ENCODE results near the gene SLC45A1. TPM values are rescaled to one million over a fixed set of nuclear protein-coding genes. Genes with fewer than 3 reads are reported as not detected.

Gene SLC45A1
- total and polyA plus RNA-seq, 9 of the 15 experiments (the other 6 are each of a cell fraction or from before 2014, with no cell fraction given), result not detected

GRCh38 chr1:8303141-8303540 lies 14.8 kb upstream of the SLC45A1 start:
- Histone ChIP-seq H3K36me3 (ENCODE audit: control insufficient read depth, insufficient read depth, low read length) (no peaks in the 10 kb centered on the region), H3K4me2 (ENCODE audit: insufficient read depth, low read length) (no peak overlapping the region), H3K4me3 (no peak overlapping the region), H2AFZ (ENCODE audit: low read depth, low read length) (no peak overlapping the region), H3K79me2 (ENCODE audit: control insufficient read depth, insufficient read depth, low read length) (no peaks in the 10 kb centered on the region), H3K9me1 (ENCODE audit: control insufficient read depth, insufficient read depth, low read length) (no peaks in the 10 kb centered on the region), H3K27me3 (ENCODE audit: control insufficient read depth in 2 of 2, insufficient read depth in 2 of 2, low read length in 2 of 2) (peaks cover 22 to 33% of the 10 kb centered on the region in 2 experiments), H3K9ac (ENCODE audit: insufficient read depth in 1 of 2, low read depth in 2 of 2, low read length in 2 of 2) (no peak overlapping the region), H3K4me1 (replicated peaks in 1 of 2; ENCODE audit: control insufficient read depth in 2 of 2, insufficient read depth in 2 of 2, low read length in 2 of 2) (no peaks in the 10 kb centered on the region), H4K20me1 (replicated peaks; ENCODE audit: control insufficient read depth, insufficient read depth, low read length) (no peaks in the 10 kb centered on the region), H3K9me3 (replicated peaks; ENCODE audit: control insufficient read depth, insufficient read depth, low read depth, low read length) (no peaks in the 10 kb centered on the region), H3K27ac (ENCODE audit: extremely low read depth, low read depth, low read length) (no peak overlapping the region)
- ChIA-PET POLR2A (interaction anchor here (0.7 to 1.5 kb wide), 2 partner anchors 251 to 266 kb away, joined by 3 to 6 read pairs; no protein-coding TSS in a partner anchor), CTCF (ENCODE audit: low intra/inter-chr PET ratio) (no interaction called here)
- TF ChIP-seq CBX8 (IDR thresholded peaks at IDR 0.05; ENCODE audit: borderline replicate concordance, extremely low read depth, low read depth, low read length, poor library complexity, severe bottlenecking) (peak; percentile 60), GMEB1 (CRISPR knock-in tag; IDR thresholded peaks at IDR 0.05) (no peak)
- WGBS (ENCODE audit: insufficient coverage, low coverage, missing lambda C conversion rate), result 27% methylated on average over 3 of the region's 3 CpGs
- in situ Hi-C loops (cut with MboI) (loop anchor here (25.0 kb wide), 1 partner anchor 641 kb away; no protein-coding TSS in a partner anchor), intact Hi-C loops (cut with micrococcal nuclease) (no loop called here)
- FAIRE-seq (no peak), DNase-seq (ENCODE audit: extremely low read depth in 1 of 4, low spot score in 3 of 4) (no peak), ATAC-seq (no peak)
- no TSS peak for BruUV-seq (replicated peaks)

DNA sequence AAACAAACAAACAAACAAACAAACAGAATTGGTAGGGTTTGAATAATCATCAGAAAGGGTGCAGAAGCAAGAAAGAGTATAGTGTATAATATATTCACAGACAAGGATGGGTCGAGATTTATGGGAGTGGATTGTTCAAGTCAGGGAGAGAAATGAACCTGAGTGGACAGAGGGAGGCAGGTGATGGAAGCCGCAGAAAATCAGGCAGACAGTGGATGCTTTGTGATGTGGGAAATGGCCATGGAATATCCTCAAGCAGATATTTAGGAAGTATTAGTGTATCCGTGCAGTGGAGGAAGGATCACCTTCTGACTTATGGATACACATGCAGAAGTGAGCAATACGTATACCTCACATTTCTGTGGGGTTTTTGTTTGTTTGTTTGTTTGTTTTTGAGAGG lies 14.0 kb upstream of the SLC45A1 start:
- DNase-seq (ENCODE audit: extremely low read depth in 1 of 4, low spot score in 3 of 4) (no peak), FAIRE-seq (no peak), ATAC-seq (no peak)
- H3K9me3 ChIP-seq (replicated peaks; ENCODE audit: control insufficient read depth, insufficient read depth, low read depth, low read length), result no peaks in the 10 kb centered on the region
- in situ Hi-C loops (cut with MboI), result loop anchor here (25.0 kb wide), 1 partner anchor 642 kb away; no protein-coding TSS in a partner anchor
- no peak overlapping the region for H3K27ac ChIP-seq (ENCODE audit: extremely low read depth, low read depth, low read length)
- H3K4me2 ChIP-seq (ENCODE audit: insufficient read depth, low read length), result no peak overlapping the region
- H3K9me1 ChIP-seq (ENCODE audit: control insufficient read depth, insufficient read depth, low read length), result no peaks in the 10 kb centered on the region
- intact Hi-C loops (cut with micrococcal nuclease), result no loop called here
- H3K27me3 ChIP-seq (ENCODE audit: control insufficient read depth in 2 of 2, insufficient read depth in 2 of 2, low read length in 2 of 2), result peaks cover 22 to 33% of the 10 kb centered on the region in 2 experiments
- no peaks in the 10 kb centered on the region for H4K20me1 ChIP-seq (replicated peaks; ENCODE audit: control insufficient read depth, insufficient read depth, low read length)
- no peak overlapping the region for H3K9ac ChIP-seq (ENCODE audit: insufficient read depth in 1 of 2, low read depth in 2 of 2, low read length in 2 of 2)
- 3% methylated on average over 4 of the region's 4 CpGs for WGBS (ENCODE audit: insufficient coverage, low coverage, missing lambda C conversion rate)
- TF ChIP-seq ZBED1 (IDR thresholded peaks at IDR 0.05) (no peak), ZNF212 (CRISPR knock-in tag; IDR thresholded peaks at IDR 0.05) (no peak), JUN (IDR thresholded peaks at IDR 0.05; ENCODE audit: borderline replicate concordance, low read depth, low read length) (no peak), JUN (CRISPR knock-in tag; IDR thresholded peaks at IDR 0.05; ENCODE audit: borderline replicate concordance) (no peak)
- no peak overlapping the region for H3K4me3 ChIP-seq
- CTCF ChIA-PET (ENCODE audit: low intra/inter-chr PET ratio), result no interaction called here
- BruUV-seq (replicated peaks), result no TSS peak
- H3K4me1 ChIP-seq (replicated peaks in 1 of 2; ENCODE audit: control insufficient read depth in 2 of 2, insufficient read depth in 2 of 2, low read length in 2 of 2), result no peaks in the 10 kb centered on the region
- POLR2A ChIA-PET, result no interaction called here
- no peaks in the 10 kb centered on the region for H3K79me2 ChIP-seq (ENCODE audit: control insufficient read depth, insufficient read depth, low read length)
- H2AFZ ChIP-seq (ENCODE audit: low read depth, low read length), result no peak overlapping the region
- no peaks in the 10 kb centered on the region for H3K36me3 ChIP-seq (ENCODE audit: control insufficient read depth, insufficient read depth, low read length)

All from K562 (cell line).